ENCODE results near the gene TSEN54. TPM values are rescaled to one million over a fixed set of nuclear protein-coding genes. Genes with fewer than 3 reads are reported as not detected.

The TSEN54 gene
- polyA plus RNA-seq, 1 of the 3 experiments (the other 2 are of a cell fraction), result 29.8 TPM

DNA sequence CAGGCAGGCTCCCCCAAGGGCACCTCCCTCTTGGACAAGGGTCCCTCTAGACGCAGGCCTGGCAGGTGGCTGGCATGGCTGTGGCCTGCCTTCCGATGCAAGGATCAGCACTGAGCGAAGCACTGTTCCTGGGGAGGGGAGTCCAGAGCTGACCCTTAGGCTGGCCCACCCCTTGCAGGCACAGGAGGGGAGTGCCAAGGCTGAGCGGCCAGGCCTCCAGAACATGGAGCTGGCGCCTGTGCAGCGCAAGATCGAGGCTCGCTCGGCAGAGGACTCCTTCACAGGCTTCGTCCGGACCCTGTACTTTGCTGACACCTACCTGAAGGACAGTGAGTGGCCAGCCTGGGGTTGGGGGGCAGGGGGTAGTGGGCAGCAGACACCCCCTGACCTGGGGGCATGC lies 54.4 kb downstream of the TSEN54 start:
- no peaks in the 10 kb centered on the region for H4K20me1 ChIP-seq (ENCODE audit: insufficient read depth)
- H3K4me2 ChIP-seq, result no peak overlapping the region
- H2AFZ ChIP-seq (ENCODE audit: low read depth), result no peak overlapping the region
- H3K27ac ChIP-seq (ENCODE audit: low read depth in 2 of 2, low read length in 1 of 2), result no peak overlapping the region
- no peaks in the 10 kb centered on the region for H3K79me2 ChIP-seq (ENCODE audit: insufficient read depth)
- TF ChIP-seq GATA2 (CRISPR knock-in tag; IDR thresholded peaks at IDR 0.05) (no peak), RAD21 (IDR thresholded peaks at IDR 0.05; ENCODE audit: low read length) (no peak), EZH2phosphoT487 (IDR thresholded peaks at IDR 0.05; ENCODE audit: borderline replicate concordance, low read depth) (no peak), CHD2 (IDR thresholded peaks at IDR 0.05; ENCODE audit: low read length, partially characterized antibody) (no peak), JUND (IDR thresholded peaks at IDR 0.05) (no peak), MXI1 (IDR thresholded peaks at IDR 0.05; ENCODE audit: low read depth, low read length) (no peak)
- TF ChIP-seq, protein P1, sequence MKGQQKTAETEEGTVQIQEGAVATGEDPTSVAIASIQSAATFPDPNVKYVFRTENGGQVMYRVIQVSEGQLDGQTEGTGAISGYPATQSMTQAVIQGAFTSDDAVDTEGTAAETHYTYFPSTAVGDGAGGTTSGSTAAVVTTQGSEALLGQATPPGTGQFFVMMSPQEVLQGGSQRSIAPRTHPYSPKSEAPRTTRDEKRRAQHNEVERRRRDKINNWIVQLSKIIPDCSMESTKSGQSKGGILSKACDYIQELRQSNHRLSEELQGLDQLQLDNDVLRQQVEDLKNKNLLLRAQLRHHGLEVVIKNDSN (IDR thresholded peaks at IDR 0.05; ENCODE audit: borderline replicate concordance, low read depth), result no peak
- TF ChIP-seq, protein P2, sequence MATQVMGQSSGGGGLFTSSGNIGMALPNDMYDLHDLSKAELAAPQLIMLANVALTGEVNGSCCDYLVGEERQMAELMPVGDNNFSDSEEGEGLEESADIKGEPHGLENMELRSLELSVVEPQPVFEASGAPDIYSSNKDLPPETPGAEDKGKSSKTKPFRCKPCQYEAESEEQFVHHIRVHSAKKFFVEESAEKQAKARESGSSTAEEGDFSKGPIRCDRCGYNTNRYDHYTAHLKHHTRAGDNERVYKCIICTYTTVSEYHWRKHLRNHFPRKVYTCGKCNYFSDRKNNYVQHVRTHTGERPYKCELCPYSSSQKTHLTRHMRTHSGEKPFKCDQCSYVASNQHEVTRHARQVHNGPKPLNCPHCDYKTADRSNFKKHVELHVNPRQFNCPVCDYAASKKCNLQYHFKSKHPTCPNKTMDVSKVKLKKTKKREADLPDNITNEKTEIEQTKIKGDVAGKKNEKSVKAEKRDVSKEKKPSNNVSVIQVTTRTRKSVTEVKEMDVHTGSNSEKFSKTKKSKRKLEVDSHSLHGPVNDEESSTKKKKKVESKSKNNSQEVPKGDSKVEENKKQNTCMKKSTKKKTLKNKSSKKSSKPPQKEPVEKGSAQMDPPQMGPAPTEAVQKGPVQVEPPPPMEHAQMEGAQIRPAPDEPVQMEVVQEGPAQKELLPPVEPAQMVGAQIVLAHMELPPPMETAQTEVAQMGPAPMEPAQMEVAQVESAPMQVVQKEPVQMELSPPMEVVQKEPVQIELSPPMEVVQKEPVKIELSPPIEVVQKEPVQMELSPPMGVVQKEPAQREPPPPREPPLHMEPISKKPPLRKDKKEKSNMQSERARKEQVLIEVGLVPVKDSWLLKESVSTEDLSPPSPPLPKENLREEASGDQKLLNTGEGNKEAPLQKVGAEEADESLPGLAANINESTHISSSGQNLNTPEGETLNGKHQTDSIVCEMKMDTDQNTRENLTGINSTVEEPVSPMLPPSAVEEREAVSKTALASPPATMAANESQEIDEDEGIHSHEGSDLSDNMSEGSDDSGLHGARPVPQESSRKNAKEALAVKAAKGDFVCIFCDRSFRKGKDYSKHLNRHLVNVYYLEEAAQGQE (IDR thresholded peaks at IDR 0.05; ENCODE audit: low read depth, low read length), result no peak
- TF ChIP-seq, protein P3, sequence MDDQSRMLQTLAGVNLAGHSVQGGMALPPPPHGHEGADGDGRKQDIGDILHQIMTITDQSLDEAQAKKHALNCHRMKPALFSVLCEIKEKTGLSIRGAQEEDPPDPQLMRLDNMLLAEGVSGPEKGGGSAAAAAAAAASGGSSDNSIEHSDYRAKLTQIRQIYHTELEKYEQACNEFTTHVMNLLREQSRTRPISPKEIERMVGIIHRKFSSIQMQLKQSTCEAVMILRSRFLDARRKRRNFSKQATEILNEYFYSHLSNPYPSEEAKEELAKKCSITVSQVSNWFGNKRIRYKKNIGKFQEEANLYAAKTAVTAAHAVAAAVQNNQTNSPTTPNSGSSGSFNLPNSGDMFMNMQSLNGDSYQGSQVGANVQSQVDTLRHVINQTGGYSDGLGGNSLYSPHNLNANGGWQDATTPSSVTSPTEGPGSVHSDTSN (IDR thresholded peaks at IDR 0.05), result no peak
- TF ChIP-seq, protein P4, sequence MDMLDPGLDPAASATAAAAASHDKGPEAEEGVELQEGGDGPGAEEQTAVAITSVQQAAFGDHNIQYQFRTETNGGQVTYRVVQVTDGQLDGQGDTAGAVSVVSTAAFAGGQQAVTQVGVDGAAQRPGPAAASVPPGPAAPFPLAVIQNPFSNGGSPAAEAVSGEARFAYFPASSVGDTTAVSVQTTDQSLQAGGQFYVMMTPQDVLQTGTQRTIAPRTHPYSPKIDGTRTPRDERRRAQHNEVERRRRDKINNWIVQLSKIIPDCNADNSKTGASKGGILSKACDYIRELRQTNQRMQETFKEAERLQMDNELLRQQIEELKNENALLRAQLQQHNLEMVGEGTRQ (IDR thresholded peaks at IDR 0.05; ENCODE audit: borderline replicate concordance, low read depth, low read length), result no peak
- TF ChIP-seq, protein P5, sequence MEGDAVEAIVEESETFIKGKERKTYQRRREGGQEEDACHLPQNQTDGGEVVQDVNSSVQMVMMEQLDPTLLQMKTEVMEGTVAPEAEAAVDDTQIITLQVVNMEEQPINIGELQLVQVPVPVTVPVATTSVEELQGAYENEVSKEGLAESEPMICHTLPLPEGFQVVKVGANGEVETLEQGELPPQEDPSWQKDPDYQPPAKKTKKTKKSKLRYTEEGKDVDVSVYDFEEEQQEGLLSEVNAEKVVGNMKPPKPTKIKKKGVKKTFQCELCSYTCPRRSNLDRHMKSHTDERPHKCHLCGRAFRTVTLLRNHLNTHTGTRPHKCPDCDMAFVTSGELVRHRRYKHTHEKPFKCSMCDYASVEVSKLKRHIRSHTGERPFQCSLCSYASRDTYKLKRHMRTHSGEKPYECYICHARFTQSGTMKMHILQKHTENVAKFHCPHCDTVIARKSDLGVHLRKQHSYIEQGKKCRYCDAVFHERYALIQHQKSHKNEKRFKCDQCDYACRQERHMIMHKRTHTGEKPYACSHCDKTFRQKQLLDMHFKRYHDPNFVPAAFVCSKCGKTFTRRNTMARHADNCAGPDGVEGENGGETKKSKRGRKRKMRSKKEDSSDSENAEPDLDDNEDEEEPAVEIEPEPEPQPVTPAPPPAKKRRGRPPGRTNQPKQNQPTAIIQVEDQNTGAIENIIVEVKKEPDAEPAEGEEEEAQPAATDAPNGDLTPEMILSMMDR (IDR thresholded peaks at IDR 0.05), result no peak
- no peaks in the 10 kb centered on the region for H3K27me3 ChIP-seq (ENCODE audit: insufficient read depth)
- WGBS (ENCODE audit: low lambda C conversion rate), result 88% methylated on average over 9 of the region's 11 CpGs
- no peaks in the 10 kb centered on the region for H3K36me3 ChIP-seq (replicated peaks in 1 of 2; ENCODE audit: control insufficient read depth in 1 of 2, insufficient read depth in 2 of 2, low read length in 1 of 2)
- H3K4me1 ChIP-seq (ENCODE audit: control insufficient read depth in 1 of 2, insufficient read depth in 2 of 2, low read depth in 1 of 2, low read length in 1 of 2), result no peaks in the 10 kb centered on the region; a peak in 1 of 4 replicates
- H3F3A ChIP-seq (replicated peaks; ENCODE audit: insufficient read depth), result no peaks in the 10 kb centered on the region
- no peak for DNase-seq
- H3K9ac ChIP-seq, result no peak overlapping the region
- H3K4me3 ChIP-seq (ENCODE audit: low read depth in 2 of 2, low read length in 1 of 2), result no peak overlapping the region
- POLR2A ChIA-PET, result no interaction called here
- CTCF ChIA-PET, result interaction anchor here (0.9 to 1.7 kb wide), 5 partner anchors 18 to 177 kb away, joined by 3 to 11 read pairs (median 7); partner anchors contain the start of gene SMIM5
- H3K9me2 ChIP-seq, result no peaks in the 10 kb centered on the region
- no peaks in the 10 kb centered on the region for H3K9me3 ChIP-seq
